GM18519 (cell line): Measurements from ENCODE around the gene CYP4F22.
"Not testable (repeated sequence)": the region's sequence is repeated elsewhere in the genome, so short reads cannot be mapped to it uniquely, and the experiment has no call there.

Experiments used
- ATAC-seq: cut with Tn5 transposase; IDR thresholded peaks from one replicate; pipeline ENCODE4 v1.9.1; 2021; ENCODE audit warnings: mild to moderate bottlenecking, moderate library complexity; ENCODE audit not compliant: unreplicated experiment, low FRiP score

CYP4F22 gene

DNA sequence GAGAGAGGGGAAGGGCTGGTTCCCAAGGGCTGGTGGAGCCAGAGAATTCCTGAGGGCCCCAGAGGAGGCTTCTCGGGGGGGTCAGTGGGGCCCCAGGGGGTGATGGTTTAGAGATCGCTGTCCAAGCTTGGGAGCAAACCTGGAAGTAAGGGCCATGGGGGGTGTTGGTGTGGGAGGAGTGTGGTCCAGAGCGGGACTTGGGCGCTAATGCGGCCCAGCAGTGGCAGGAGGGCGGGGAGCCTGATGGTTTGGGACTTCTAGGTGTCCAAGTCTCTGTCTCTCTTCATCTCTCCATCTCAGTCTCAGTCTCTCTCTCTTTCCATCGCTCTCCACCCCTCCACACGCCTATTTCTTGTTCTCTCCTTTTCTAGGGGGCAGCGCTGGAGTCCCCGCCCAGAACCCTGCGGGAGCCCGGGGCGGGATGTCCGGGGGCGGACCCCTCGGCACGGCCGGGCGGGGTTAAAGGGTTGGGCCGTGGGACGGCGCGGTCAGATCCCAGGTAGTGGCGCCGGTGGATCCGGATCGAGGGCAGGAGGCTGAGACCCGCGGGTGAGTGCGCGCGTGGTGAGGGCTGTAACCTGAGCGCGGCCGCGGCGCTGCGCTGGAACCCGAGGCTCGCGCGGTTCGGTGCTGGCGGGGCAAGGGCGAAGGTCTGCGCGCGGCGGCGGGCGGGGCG is at the start of gene CYP4F22:
Gene CYP4F22, plus strand, starts transcription at position 491 of the 676 bp plus-strand sequence. CDS start 16,812 bp downstream, outside the sequence.
- ATAC-seq = no peak

DNA sequence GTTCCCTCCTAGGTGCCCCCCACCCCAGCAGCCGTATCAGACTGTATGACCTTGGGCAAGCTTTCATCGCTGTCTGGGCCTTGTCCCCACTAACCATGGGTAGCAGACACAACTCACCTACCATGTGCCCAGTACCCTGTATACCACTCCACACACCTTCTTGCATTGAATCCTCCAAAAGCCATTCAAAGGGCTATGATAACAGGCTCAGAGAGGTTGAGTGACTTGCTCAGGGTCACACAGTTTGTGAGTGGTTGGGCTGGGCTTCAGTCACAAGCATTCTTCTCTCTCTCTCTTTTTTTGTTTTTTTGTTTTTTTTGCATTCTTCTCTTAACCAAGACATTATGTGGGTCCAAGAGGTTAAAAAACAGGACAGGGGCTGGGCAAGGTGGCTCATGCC is 46.6 kb upstream of the CYP4F22 start:
- ATAC-seq = no peak

DNA sequence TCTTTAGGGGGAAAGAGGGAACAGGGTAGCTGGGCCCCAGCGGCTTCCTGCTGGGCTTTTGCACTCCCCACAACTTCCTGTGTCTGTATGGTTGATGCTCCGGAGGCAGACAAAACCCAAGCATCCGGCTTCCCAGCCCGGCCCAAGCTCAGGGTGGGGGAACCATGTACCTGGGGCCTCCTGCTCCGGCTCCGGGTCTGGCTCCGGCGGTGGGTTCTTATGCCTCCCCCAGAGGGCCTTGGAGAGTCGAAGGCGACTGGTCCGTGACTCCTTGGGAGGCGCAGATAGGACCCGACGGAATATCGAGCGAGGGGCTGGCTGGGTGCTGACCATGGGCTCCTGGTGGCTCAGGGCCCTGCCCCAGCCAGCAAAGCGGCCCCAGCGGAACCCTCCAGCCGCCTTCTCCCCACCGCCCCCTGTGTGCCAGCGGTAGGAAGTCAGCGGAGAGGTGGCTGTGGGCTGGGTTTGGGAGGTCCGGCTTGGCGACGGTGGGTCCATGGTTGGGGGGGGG is 44.4 kb upstream of the CYP4F22 start:
- ATAC-seq = no peak

DNA sequence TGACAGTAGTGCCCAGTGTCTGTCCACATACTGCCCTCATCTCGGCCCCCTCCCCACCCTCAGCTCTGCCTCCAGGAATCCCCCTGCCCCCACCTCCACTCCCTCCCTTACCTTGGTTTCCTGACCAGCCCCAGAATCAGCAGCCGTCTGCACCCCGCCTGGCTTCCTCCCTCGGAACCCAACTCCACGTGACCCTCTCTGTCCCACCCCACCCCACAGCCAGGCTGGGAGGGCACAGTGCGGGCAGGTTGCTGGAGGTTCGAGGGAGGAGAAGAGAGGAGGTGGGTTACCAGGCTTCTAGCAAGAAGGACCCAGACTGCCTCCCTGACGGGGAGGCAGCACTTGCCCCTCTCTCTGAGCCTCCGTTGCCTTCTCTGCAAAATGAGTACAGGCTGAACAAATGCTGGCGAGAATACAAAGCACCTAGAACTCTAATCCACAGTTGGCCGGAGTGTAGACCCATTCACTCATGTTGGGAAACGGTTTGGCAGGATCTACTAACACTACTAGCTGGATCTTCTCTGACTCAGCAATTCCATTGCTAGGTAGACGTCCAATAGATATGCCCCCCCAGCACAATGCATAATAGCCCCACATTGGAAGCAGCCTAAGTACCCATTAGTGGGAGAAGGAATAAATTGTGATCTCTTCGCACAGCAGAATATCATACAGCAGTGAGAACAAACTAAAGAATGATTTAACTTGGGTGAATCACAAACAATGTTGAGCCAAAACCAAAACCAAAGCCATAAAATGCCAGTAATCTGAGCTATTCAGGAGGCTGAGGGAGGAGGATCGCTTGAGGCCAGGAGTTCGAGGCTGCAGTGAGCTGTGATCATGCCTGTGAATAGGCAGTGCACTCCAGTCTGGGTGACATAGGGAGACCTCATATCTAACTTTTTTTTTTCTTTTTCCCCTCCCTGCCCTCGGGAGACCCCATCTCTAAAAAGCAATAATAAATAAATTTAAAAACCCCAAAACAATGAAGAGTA is 43.6 kb upstream of the CYP4F22 start, which contains the start of gene RASAL3:
Gene RASAL3, minus strand, starts transcription at position 151 of the 992 bp plus-strand sequence. CDS start 186 bp downstream, outside the sequence.
- ATAC-seq = no peak

DNA sequence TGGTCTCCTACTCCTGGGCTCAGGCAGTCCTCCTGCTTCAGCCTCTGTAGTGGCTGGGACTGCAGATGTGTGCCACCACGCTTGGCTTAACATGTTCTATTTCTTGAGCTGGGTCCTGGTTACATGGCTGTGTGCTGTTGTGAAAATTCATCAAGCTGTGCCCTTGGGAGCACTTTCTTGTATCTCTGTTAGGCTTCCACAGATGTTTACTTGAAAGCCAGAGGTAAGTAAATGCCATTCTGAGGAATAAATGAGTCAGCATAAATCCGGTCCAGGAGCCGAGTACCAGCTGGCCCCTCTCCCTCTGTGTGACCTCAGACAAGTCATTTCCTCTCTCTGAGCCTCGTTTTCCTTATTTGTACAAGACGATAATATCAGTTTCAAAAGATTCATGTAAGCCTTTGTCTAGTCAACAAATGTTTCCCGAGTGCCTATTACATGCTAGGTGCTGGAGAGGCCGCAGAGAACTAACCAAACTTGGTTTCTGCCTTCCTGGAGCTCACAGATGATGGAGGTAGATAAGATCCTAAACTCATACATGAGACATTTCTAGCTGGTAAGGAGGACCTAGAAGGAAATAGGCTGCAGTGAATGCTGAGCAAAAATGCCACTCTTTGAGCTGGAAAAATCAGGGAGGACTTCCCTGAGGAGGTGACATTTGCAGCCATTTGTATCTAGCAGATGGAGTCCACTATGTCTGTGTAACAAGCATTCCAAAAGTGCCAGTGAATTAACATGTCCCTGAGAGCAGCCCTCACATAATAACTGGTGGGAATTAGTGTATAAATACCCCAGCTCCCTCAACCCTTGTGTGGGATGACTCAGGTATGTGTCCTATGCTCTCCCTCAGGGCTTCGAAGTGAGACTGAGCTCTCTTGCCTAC is 41.2 kb upstream of the CYP4F22 start:
- ATAC-seq = no peak

DNA sequence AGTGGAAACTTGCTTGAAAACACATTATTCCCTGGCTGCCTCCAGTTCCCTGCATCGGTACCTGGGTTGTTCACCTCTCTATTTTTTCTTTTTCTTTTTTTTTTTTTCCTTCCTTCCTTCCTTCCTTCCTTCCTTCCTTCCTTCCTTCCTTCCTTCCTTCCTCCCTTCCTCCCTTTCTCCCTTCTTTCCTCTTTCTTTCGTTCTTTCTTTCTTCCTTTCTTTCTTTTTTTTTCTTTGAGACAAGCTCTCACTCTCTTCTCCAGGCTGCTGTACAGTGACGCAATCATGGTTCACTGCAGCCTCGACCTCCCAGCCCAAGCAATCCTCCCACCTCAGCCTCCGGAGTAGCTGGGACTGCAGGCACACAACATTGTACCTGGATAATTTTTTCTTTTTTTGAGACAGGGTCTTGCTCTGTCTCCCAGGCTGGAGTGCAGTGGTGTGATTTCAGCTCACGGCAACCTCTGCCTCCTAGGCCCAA is 40.6 kb upstream of the CYP4F22 start:
- no peak for ATAC-seq

DNA sequence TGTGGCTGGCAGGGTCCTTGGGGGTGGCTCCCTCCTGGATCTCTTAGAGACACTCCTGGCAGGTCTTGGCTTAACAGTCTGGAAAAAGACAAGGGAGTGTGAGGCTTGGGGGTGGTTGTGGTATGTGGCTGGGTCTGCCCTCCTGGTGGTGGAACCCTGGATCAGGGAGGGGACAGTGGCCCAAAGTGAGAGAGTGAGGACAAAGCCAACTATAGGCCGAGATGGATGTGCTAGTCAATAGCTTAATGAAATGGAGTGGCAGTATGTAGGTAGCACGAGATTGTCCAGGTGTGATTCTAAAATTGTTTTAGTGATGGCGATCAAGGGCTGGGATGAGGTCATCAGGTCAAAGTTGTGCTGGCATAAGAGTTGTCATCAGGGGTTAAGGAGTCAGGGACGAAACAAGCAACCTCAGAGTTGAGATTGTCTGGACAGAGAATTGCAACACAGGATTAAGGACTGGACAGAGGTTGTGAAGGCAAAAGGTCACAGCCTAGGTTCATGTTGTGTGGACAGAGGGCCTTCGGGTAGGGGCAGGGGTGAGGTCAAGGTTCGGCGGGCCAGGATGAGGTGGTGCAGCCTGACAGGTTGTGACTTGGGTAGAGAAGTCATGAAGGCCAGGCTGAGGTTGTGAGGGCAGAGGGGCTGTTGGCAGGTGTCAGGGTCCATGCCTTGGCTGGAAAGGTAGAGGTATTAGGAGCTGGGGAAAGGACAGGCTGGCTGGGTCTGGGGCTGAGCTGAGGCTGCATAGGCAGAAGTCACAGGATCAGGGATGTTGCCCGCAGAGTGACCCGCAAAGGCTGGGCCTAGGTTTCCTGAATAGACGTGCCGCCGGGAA is 39.4 kb upstream of the CYP4F22 start:
- no peak for ATAC-seq

DNA sequence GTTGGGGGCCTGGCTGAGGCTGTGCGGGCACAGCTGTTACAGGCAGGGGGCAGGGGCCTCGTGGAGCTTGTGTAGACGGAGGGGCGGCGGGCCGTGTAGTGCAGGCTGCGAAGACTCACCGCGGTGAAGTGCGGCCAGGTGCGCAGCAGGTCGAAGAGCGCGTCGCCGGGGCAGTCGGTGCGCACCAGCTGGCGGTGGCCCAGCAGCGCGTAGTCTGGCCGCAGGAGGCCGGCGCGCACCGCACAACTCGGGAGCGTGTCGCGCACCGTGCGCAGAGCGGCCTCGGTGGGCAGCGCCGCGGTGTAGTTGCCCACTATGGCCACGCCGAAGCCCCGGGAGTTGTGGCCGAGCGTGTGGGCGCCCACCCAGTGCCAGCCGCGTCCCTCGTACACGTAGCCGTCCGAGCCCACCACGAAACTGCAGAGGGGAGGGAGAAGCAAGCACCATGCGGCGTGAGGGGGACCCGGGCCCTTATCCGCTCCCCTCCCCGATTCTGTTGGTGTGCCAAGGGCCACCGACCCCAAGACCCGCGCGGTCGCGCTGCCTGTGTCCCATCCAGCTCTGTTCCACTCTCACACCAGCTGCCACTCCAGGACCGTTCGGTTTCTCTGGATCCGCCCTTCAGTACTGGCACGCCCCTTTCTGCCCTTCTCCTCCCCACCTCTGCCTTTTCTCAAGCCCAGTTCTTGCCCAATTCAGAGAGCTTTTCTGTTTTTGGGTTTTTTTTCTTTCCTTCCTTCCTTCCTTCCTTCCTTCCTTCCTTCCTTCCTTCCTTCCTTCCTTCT is 38.6 kb upstream of the CYP4F22 start:
- ATAC-seq = no peak

DNA sequence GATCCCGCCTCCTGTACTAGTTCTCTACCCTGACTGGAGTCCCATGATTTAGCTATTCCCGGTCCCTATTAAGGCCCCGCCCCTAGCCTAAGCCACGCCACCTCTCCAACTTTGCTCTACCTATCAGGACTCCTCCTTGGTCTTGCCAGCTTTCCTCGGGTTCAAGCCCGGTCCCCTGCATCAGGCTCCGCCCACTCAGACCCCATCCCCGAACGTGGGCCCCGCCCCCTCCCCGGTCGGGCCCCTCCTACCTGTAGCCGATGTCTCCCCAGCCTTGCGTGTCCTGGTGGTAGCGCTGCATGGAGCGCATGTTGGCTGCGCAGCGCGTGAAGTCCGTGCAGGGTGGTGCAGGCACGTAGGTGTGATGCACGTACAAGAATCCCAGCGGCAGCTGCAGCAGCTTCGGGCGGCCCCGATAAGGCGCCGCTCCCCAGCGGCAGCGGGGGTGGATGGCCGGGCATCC is 36.7 kb upstream of the CYP4F22 start:
- ATAC-seq = no peak

DNA sequence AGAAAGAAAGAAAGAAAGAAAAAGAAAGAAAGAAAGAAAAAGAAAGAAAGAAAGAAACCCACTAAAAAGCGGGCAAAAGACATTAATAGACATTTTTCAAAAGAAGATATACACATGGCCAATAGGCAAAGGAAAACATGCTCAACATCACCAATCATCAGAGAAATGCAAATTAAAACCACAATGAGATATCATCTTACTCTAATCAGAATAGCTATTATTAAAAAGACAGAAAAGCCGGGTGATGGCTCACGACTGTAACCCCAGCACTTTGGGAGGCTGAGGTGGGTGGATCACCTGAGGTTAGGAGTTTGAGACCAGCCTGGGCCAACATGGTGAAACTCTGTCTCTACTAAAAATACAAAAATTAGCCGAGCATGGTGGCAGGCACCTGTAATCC is 34.5 kb upstream of the CYP4F22 start:
- not testable (repeated sequence) for ATAC-seq

DNA sequence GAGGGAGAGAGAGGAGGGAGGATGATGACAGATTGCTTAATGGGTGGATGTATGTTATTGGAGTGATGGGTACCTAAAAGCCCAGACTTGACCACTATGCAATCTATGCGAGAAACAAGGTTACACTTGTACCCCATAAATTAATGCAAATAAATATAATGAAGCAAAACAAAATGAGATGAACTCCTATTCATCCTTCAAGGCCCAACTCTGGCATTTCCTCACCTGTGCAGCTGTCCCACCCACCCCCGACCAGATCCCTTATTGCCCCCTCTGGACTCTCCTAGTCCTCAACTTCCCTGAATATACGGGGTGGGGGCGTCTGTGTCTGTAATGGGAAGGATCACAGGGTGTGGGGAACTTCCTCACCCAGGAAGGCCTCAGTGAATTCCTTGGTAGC is 33.2 kb upstream of the CYP4F22 start:
- ATAC-seq = no peak

DNA sequence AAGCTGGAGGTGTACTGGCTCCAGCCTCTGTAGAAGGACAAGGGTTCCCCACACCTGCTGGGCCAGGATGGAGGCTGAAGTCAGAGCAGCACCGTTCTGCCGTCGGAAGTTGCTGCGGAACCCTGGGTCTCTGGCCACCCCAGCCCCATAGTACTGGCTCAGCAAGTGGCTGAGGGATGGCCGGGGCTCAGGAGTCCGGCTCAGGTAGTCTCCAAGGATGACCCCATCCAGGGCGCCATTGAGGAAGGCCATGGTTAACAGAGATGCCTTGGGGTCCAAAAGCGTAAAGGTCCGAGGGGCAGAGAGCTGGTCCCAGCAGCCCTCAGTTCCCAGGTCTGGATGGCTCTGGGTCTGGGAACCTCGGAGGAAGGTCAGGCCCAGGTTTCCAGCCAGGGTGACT is 32.7 kb upstream of the CYP4F22 start:
- no peak for ATAC-seq

DNA sequence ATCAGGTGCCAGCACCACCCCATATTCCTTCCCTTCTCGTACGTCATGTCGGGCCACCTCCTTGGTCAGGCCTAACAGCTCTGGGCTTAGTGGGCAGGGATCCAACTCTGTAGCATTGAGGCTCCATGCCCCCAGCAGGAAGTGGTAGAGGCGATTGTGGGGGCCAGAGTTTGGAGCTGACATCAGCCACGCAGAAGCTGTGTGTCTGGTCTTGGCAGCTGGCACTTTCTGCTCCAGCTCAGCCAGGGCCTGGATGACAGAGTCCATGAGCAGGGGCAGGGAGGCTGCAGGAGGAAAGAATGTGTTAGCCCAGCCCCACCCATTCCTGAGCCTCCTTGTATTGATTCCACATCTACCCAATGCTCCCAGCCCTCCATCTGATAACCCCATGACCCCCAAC is 32.0 kb upstream of the CYP4F22 start:
- ATAC-seq = no peak

DNA sequence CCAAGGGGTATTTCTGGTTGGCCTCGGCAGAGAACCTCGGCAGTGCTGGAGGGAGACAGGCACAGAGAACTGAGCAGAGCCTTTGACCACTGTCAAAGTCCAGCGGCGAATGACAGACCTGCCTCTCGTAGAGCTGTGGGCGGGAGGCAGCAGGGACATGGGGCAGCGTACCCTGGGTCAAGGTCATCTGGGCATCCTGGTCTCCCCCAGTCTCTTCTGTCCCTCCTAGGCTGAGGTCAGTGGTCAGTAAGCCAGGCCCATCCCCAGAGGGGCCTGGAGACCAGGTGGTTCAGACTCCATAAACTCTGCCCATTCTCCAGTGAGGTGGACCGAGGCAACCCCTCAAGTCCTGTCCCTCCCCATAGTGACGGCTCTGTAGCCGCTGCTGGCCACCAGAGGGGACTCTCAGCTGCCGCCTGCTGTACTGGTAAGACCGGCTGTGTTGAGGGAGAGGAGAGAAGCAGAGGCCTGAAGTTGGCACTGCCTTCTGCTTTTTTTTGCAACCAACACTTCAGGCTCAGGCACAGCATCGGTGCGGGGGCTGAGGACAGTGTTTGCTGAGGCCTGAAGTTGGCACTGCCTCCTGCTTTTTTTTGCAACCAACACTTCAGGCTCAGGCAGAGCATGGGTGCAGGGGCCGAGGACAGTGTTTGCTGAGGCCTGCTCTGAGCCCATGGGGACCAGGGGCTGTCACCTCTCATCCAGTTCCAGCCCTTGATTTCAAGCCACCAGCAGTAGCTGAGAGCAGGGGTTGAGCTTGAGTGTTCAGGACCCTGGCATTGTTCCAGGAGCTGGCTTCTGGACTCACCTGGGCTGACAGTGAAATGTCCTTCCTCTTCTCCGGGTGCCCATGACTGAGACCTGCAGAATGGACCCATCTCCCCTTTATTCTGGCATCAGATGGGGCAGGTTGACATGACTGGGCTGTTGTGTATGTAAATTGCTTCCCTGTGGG is 28.7 kb upstream of the CYP4F22 start, which contains the start of gene PGLYRP2:
Gene PGLYRP2, minus strand, starts transcription at position 111 of the 955 bp plus-strand sequence. CDS start 130 bp downstream, outside the sequence.
- no peak for ATAC-seq

DNA sequence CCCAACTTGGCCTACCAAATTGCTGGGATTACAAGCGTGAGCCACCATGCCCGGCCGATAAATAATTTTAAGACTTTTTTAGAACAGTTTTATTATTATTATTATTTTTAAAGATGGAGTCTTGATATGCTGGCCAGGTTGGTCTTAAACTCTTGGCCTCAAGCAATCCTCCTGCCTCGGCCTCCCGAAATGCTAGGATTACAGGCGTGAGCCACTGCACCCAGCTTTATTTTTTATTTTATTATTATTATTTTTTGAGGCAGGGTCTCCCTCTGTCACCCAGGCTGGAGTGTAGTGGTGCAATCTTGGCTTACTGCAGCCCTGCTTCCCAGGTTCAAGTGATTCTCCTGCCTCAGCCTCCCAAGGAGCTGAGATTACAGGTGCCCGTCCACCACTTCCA is 27.3 kb upstream of the CYP4F22 start:
- not testable (repeated sequence) for ATAC-seq

DNA sequence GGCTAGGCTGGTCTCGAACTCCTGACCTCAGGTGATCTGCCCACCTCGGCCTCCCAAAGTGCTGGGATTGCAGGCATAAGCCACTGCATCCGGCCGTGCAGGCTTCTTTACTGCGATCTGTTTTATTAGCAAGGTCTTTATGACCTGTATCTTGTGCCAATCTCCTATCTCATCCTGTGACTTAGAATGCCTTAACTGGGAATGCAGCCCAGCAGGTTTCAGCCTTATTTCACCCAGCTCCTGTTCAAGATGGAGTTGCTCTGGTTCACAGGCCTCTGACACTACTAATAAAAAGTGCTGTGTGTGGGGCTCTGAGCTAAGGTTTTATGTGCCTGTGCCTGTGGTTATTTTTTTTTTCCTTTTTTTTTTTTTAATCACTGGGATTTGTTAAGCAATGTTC is 22.6 kb upstream of the CYP4F22 start:
- not testable (repeated sequence) for ATAC-seq

DNA sequence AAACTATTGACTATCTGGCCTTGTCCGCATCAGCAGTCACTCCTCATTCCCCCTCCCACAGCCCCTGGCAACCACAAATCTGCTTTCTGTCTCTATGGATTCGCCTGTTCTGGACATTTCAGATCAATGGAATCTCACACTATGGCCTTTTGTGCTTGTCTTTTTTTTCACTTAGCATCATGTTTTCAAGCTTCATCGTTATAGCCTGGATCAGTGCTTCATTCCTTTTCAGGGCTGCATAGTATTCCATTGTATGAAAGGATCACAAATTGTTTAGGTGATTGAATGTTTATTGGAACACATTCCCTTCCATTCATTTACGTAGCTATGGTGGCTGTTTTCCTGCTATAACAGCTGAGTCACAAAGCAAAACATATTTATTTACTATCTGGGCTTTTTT is 21.3 kb upstream of the CYP4F22 start:
- ATAC-seq = no peak
